SHP77 (cell line): Measurements from ENCODE around the gene KY.
A peak's percentile ranks its signal among the peaks of the same experiment; 100 is the strongest.
"Not testable (repeated sequence)": the region's sequence is repeated elsewhere in the genome, so short reads cannot be mapped to it uniquely, and the experiment has no call there.

Source experiments
- DNase-seq, 2 experiments: peaks; one replicate each; lab custom pipeline; 2025; lab: John Stamatoyannopoulos, UW

The KY gene

DNA sequence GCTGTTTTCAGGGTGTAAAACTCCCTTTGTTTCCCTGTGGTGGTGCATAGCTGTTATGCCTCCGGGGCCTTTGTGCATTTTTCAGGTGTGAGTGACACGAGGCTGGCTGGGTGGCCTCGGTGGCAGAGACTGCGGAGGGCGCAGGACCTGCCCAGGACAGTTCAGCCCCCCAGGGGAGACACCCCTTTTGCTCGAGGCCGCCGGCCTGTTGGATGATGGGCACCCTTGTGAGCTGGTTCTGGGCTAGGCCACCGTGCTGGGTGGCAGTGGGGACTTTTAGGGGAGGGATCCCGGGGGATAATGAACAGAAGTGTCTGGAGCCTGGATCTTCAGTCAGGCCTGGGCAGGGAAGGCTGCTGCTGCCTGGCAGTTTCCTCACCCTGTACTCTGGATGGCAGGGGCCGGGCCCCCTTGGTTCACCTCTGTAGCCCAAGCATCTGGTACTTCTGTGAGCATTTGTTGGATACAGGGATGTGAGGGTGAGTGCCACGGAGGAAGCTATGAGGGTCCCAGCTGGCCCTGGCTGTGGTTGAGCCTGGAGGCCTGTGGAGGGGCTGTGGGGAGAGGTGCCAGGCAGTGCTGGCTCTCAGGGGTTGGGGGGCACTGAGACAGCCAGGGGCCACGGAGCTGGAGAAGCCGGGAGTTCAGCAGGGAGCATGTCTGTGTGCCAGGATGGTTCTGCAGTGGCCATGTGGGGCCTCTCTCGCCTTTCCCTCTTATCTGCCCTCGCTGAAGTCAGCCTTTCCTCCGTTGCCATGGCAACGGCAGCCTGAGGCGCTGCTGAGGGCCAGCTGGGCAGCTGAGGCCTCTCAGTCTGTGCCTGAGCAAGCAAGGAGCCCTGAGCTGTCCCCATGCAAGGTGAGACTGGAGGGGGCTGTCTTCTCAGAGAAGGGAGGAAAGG lies 49.0 kb downstream of the KY start:
- peak in 1 of 2 experiments; percentile 21 for DNase-seq

DNA sequence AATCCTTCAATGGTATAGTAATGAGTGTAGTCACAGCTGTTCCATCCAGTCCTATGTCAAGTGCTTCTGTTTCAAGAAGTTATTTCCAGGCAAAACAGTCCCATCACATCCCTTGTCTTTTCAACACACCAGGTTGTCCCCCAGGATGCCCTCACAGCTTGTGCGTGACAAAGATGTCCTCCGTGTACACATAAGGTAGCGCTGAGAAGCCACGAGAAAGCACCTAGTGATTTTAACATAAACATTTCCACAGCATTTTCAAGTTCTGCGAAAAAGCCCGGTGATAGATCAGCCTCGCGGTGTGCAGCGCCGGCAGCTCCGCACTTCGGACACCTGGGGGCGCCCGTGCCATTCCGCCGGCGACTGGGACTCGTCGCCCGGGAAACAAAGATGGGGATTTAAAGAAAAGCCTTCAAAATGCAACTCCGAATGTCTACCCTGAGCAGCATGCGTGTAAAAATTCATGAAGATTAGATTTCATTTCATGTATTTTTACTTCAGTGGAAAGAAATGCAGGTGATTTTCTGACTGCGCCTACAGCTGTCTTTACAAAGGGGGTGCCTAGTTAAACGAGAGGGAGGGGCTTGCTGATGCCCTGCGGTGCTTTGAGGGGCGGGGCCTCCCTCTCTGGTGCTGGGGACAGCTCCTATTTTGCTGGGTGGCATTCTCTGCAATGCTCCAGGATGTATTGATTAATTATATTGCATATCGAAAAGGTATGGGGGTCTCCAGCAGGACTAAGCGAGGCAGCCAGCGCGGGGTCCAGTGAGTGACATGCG lies 49.9 kb downstream of the KY start:
- DNase-seq: peak; percentile 4 to 31

DNA sequence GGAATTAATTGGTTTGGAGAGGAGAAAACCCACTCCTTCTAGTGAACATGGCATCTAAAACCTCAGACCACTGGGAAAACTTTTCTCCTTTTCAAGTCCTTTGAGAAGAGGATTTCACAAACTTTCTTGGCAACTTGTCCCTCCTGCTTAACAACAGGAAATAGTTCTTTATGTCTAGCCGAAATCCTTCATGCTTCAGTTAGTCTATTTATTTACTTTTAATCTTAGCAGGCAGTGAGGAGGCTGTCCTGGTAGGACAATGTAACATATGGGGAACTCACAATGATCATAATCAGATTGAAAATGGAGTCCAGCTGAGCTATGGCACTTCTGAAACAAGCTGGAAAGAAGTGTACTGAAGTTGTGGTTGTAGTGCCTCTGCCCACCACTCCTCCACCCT lies 50.6 kb downstream of the KY start:
- DNase-seq: no peak

DNA sequence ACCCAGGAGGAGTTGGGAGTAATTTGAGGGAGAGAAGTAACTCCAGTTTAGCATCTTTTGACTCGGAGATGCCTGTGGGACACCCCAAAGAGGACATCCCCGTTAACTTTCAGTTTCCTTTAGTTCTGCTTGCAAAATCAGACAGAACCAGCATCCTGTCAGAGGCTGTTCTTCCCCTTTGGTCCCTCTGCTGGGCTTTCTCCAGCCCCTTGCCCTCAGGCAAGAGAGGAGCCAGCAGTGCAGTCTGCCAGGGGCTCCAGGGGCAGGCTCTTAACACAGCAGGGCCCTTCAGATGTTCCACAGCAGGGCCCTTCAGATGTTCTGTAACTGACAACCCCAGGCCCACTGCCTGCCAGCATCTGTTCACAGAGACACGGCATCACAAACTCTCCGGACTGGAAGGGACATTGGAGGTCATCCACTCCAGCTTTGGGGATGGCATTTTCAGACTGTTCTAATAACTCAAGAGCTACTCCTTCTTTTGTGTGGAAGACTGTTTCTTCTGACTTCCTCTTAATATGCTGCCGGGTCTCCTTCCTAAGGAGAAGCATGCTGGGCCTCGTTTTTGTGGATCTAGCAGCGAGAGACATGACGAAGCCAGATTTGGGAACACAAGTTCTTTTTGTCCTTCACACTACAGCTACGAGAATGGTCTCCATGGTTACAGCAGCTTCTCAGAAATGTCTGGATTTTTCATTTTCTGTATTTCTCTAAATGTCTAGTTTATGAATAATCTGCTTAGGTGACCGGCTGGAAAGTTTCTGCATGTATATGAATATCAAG lies 51.9 kb downstream of the KY start:
- no peak for DNase-seq

GRCh38 chr3:134597390-134597970 lies 53.3 kb downstream of the KY start:
- DNase-seq: no peak

- DNase-seq: not testable (repeated sequence)
Observed at GRCh38 chr3:134594986-134595385, 55.8 kb downstream of the KY start.

- no peak for DNase-seq
Observed at GRCh38 chr3:134594331-134594741, 56.5 kb downstream of the KY start.

DNA sequence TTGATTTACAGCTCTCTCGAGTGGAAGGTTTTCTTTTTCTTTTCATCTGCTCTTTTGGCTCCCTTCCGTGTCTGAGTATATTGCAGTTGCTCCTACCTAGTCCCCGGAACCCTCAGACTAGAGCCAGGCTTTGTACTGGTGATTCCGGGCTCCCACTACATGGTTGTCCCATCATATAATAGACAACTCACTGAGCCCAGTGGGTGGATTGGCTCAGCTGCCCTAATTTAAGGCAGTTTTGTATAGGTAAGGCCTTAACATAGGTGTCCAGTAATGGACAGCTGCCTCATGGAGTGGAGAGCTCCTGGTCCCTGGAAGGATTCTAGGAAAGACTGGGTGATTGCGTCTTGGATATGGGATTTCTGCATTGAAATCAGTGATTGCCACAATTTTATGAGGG lies 58.0 kb downstream of the KY start:
- no peak for DNase-seq

- DNase-seq: no peak
Observed at GRCh38 chr3:134590766-134591165, 60.1 kb downstream of the KY start.

DNA sequence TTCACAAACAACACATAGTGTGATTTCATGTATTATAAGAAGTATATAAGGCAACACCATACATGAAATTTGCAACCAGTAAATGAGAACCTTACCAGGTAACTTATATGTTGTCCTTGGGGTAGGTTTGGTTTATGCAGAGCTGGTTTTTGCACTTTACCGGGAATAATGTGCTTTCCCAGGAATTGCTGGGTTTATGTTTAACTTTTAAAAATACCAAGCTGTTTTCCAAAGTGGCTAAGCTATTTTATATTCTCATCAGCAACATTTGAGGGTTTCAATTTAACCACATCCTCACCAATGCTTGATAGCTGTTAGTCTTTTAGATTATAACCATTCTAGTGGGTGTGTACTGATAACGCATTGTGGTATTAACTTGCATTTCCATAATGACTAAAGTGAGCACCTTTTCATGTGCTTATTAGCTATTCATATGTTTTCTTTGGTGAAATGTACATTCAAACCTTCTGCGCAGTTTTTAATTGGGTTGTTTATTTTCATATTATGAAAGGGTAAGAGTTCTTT lies 71.6 kb downstream of the KY start:
- DNase-seq: no peak

DNA sequence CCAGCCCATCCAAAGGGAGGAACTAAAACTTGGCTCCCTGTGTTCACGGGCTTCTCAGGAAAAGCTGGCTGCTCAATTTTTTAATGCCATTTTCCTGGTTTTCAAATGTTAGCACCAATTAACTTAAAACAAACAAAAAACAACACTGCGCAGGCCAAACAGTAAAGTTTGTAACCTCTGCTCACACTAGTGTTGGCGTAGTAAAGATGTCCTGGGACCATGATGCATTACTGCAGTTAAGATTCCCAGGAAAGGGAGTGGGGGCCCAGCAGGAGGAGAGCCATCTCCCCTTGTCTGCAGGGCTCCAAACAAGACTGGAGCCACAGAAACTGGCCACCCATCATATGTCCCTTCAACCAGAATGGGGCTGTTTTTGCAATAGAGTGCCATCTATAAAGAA lies 74.0 kb downstream of the KY start:
- DNase-seq: no peak

GRCh38 chr3:134576426-134576825 lies 74.4 kb downstream of the KY start:
- DNase-seq: no peak

GRCh38 chr3:134569899-134570298 lies 80.9 kb downstream of the KY start:
- DNase-seq: not testable (repeated sequence)

DNA sequence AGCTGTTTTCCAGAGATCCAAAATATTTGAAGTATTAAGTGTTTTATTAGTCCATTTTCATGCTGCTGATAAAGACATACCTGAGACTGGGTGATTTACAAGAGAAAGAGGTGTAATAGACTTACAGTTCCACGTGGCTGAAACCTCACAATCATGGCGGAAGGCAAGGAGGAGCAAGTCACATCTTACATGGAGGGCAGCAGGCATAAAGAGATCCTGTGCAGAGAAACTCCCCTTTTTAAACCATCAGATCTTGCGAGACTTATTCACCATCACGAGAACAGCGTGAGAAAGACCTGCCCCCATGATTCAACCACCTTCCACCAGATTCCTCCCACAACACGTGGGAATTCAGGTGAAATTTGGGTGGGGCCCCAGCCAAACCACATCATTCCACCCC lies 82.0 kb downstream of the KY start:
- DNase-seq: no peak

- no peak for DNase-seq
Observed at GRCh38 chr3:134567605-134568004, 83.2 kb downstream of the KY start.

GRCh38 chr3:134564991-134565390 lies 85.8 kb downstream of the KY start:
- no peak for DNase-seq

DNA sequence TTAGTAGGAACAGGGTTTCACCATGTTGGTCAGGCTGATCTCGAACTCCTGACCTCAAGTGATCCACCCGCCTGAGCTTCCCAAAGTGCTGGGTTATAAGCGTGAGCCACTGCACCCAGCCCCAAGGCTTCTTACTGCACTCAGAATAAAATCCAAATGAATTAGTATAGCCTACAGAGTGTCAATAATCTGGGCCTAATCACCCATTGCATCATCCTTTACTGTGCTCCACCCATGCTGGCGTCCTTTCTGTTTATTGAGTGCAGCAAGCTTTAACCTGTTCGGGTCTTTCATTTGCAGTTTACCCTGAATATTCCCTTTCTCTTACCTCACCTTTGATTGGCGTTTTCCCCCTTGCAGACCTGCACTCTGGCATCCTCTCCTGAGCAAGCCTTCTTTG lies 87.2 kb downstream of the KY start:
- no peak for DNase-seq

DNA sequence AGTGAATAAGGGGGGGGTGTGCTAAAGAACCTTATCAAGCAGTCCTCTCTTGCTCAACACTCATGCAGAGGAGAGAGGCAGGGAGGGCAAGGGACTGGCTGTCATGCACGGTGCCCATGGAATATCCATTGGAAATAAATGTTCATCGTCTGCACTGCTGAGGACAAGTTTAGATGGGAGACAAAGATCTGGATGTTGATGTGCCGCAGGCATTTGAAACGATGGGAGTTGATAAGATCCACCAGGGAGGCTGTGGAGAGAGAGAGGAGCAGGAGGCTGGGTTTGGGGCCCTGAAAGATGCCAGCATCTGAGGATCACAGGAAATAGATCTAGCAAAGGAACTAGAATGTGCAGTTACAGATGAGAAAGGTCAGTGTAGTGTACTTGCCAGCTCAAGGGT lies 88.8 kb downstream of the KY start:
- no peak for DNase-seq

DNA sequence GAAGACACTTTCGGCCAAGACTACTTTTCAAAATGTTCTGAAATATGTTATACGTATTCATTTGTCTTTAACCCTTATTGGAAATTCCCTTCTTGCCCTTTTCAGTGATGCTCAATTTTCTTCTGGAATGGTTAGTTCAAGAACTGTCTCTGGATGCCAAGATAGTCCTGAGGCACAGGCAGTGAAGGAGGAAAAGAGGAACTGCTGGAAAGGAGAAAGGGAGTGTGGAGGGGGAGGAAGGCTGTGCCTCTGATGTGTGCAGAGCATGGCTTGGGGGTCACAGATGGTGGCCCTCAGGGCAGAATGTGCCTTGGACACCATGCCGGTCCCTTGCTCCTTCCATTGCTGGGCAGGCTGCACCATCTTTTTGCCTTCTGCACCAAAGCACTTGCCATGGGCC lies 91.2 kb downstream of the KY start:
- DNase-seq: no peak
